Measurements from ENCODE around the gene OLFML2A.

Gene OLFML2A

GRCh38 chr9:124749781-124750180, 27.2 kb upstream of the OLFML2A start:
- H3K4me1 ChIP-seq (ENCODE audit: low read length): no peaks in the 10 kb centered on the region
- peaks cover 74% of the 10 kb centered on the region for H4K20me1 ChIP-seq (ENCODE audit: insufficient read depth, low read length)
- peaks cover 77% of the 10 kb centered on the region for H3K79me2 ChIP-seq (ENCODE audit: low read length)
- H2AFZ ChIP-seq (ENCODE audit: low read depth, low read length): no peak overlapping the region
- TF ChIP-seq, protein P1, sequence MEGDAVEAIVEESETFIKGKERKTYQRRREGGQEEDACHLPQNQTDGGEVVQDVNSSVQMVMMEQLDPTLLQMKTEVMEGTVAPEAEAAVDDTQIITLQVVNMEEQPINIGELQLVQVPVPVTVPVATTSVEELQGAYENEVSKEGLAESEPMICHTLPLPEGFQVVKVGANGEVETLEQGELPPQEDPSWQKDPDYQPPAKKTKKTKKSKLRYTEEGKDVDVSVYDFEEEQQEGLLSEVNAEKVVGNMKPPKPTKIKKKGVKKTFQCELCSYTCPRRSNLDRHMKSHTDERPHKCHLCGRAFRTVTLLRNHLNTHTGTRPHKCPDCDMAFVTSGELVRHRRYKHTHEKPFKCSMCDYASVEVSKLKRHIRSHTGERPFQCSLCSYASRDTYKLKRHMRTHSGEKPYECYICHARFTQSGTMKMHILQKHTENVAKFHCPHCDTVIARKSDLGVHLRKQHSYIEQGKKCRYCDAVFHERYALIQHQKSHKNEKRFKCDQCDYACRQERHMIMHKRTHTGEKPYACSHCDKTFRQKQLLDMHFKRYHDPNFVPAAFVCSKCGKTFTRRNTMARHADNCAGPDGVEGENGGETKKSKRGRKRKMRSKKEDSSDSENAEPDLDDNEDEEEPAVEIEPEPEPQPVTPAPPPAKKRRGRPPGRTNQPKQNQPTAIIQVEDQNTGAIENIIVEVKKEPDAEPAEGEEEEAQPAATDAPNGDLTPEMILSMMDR (IDR thresholded peaks at IDR 0.05; ENCODE audit: low read depth, low read length): no peak
- TF ChIP-seq EZH2phosphoT487 (IDR thresholded peaks at IDR 0.05; ENCODE audit: low read depth): no peak
- H3K4me2 ChIP-seq (ENCODE audit: low read length): no peak overlapping the region
- no peaks in the 10 kb centered on the region for H3K27me3 ChIP-seq (ENCODE audit: low read depth, low read length)
- H3K27ac ChIP-seq (ENCODE audit: low read length): no peak overlapping the region
- no peak overlapping the region for H3K4me3 ChIP-seq (ENCODE audit: low read length)
- no peaks in the 10 kb centered on the region for H3K36me3 ChIP-seq (replicated peaks; ENCODE audit: low read depth, low read length)
- H3K9me3 ChIP-seq (ENCODE audit: insufficient read depth, low read length): no peaks in the 10 kb centered on the region
- no peak overlapping the region for H3K9ac ChIP-seq (ENCODE audit: low read length)

GRCh38 chr9:124752967-124753366, 24.0 kb upstream of the OLFML2A start:
- TF ChIP-seq, protein P1 (IDR thresholded peaks at IDR 0.05; ENCODE audit: low read depth, low read length): no peak
- no peak for TF ChIP-seq EZH2phosphoT487 (IDR thresholded peaks at IDR 0.05; ENCODE audit: low read depth)
- Histone ChIP-seq H3K79me2 (ENCODE audit: low read length) (peaks cover 89% of the 10 kb centered on the region), H3K4me2 (ENCODE audit: low read length) (no peak overlapping the region), H3K4me1 (ENCODE audit: low read length) (peaks cover 10% of the 10 kb centered on the region), H3K4me3 (ENCODE audit: low read length) (no peak overlapping the region), H3K27ac (ENCODE audit: low read length) (no peak overlapping the region), H3K27me3 (ENCODE audit: low read depth, low read length) (0 out of 2 replicates have a peak, but pooled peaks cover 3% of the 10 kb centered on the region), H3K9ac (ENCODE audit: low read length) (no peak overlapping the region), H2AFZ (ENCODE audit: low read depth, low read length) (no peak overlapping the region), H3K36me3 (replicated peaks; ENCODE audit: low read depth, low read length) (no peaks in the 10 kb centered on the region), H4K20me1 (ENCODE audit: insufficient read depth, low read length) (peaks cover 83% of the 10 kb centered on the region), H3K9me3 (ENCODE audit: insufficient read depth, low read length) (no peaks in the 10 kb centered on the region)

DNA sequence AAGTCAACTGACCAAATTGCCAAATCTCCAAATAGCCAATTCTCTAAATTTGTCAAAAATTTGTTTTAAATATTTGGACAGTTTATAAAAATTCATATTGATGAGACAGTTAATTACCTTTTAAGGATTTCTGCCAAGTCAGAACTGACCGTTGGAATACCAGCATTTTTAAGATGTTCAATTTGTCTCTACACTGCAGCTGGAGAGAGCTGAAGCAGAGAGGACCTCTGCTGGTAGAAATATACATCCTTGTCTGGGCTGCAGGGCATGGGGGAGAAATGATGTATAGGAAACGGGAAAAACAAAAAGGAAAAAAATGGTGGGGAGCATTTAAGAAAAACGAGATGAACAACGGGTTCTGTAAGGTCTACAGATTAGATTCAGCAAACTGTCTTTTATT, 22.6 kb upstream of the OLFML2A start:
- peaks cover 89% of the 10 kb centered on the region for H4K20me1 ChIP-seq (ENCODE audit: insufficient read depth, low read length)

DNA sequence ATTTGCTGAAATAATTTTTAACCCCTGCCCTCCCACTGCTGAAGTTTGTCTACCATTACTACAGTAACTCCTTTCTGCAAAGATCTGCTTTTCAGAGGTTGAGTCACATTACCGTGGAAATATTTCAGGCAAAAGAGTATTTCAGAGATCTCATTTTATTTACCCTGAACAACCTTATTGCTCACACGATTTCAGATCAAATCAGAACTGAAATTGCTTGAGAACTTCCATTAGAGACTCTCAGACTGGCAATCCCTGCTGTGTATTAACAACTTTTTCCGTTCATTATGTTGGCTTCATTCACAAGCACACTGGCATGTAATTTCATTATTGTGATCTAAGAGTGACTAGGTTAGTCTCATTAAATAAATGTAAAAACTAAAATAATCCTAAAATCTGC, 21.9 kb upstream of the OLFML2A start:
- Histone ChIP-seq H3K4me3 (ENCODE audit: low read length) (no peak overlapping the region), H3K9me3 (ENCODE audit: insufficient read depth, low read length) (no peaks in the 10 kb centered on the region), H3K9ac (ENCODE audit: low read length) (no peak overlapping the region), H3K4me1 (ENCODE audit: low read length) (peaks cover 23% of the 10 kb centered on the region), H3K27ac (ENCODE audit: low read length) (no peak overlapping the region), H2AFZ (ENCODE audit: low read depth, low read length) (no peak overlapping the region), H3K79me2 (ENCODE audit: low read length) (peaks cover 90% of the 10 kb centered on the region), H3K4me2 (ENCODE audit: low read length) (no peak overlapping the region), H3K36me3 (replicated peaks; ENCODE audit: low read depth, low read length) (no peaks in the 10 kb centered on the region), H4K20me1 (ENCODE audit: insufficient read depth, low read length) (peaks cover 86% of the 10 kb centered on the region), H3K27me3 (ENCODE audit: low read depth, low read length) (0 out of 2 replicates have a peak, but pooled peaks cover 3% of the 10 kb centered on the region)
- no peak for TF ChIP-seq EZH2phosphoT487 (IDR thresholded peaks at IDR 0.05; ENCODE audit: low read depth)
- TF ChIP-seq, protein P1 (IDR thresholded peaks at IDR 0.05; ENCODE audit: low read depth, low read length): no peak

More for the DNA sequence above, 22.6 kb upstream of the OLFML2A start:
- no peak overlapping the region for H3K4me3 ChIP-seq (ENCODE audit: low read length)
- peaks cover 93% of the 10 kb centered on the region for H3K79me2 ChIP-seq (ENCODE audit: low read length)
- no peak overlapping the region for H3K4me2 ChIP-seq (ENCODE audit: low read length)
- TF ChIP-seq EZH2phosphoT487 (IDR thresholded peaks at IDR 0.05; ENCODE audit: low read depth): no peak
- TF ChIP-seq, protein P1 (IDR thresholded peaks at IDR 0.05; ENCODE audit: low read depth, low read length): peak; percentile 61
- H3K4me1 ChIP-seq (ENCODE audit: low read length): peaks cover 23% of the 10 kb centered on the region
- H3K36me3 ChIP-seq (replicated peaks; ENCODE audit: low read depth, low read length): no peaks in the 10 kb centered on the region
- no peaks in the 10 kb centered on the region for H3K9me3 ChIP-seq (ENCODE audit: insufficient read depth, low read length)
- H3K27ac ChIP-seq (ENCODE audit: low read length): no peak overlapping the region
- 0 out of 2 replicates have a peak, but pooled peaks cover 3% of the 10 kb centered on the region for H3K27me3 ChIP-seq (ENCODE audit: low read depth, low read length)
- H2AFZ ChIP-seq (ENCODE audit: low read depth, low read length): no peak overlapping the region
- no peak overlapping the region for H3K9ac ChIP-seq (ENCODE audit: low read length)
